HG02588 (cell line): ENCODE measurements around the gene RCL1.
"Not testable (repeated sequence)": the region's sequence is repeated elsewhere in the genome, so short reads cannot be mapped to it uniquely, and the experiment has no call there.

ENCODE experiments used
- ATAC-seq: cut with Tn5 transposase; IDR thresholded peaks from one replicate; pipeline ENCODE4 v1.9.1; 2021; ENCODE audit warnings: mild to moderate bottlenecking, moderate library complexity; ENCODE audit not compliant: unreplicated experiment

The RCL1 gene

DNA sequence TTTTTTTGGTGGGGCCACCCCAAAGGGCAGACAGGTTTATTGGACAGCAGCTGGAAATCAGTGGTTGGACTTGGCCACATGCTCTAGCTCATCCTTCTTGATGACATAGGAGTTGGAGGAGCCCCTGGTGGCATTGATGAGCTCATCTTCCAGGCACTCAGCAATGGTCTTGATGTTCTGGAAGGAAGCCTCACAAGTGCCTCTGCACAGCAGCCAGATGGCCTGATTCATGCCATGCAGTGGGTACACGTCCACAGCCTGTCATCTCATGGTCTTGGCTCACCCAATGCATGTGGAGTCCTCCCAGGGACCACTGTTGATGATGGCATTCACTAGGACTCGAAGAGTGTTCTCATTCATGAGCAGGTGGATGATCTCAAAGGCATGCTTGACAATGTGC, 11.3 kb upstream of the RCL1 start:
- ATAC-seq = no peak

DNA sequence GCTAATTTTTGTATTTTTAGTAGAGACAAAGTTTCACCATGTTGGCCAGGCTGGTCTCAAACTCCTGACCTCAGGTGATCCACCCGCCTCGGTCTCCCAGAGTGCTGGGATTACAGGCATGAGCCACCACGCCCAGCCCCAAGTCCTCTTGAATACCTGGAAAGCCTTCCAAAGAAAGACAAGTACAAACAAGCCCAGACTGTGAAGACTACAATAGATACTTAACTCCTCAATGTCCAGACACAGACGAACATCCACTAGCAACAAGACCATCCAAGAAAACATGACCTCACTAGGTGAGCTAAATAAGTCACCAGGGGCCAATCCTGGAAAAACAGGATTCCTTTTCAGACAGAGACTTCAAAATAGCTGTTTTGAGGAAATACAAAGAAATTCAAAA, 9.6 kb upstream of the RCL1 start:
- not testable (repeated sequence) for ATAC-seq

DNA sequence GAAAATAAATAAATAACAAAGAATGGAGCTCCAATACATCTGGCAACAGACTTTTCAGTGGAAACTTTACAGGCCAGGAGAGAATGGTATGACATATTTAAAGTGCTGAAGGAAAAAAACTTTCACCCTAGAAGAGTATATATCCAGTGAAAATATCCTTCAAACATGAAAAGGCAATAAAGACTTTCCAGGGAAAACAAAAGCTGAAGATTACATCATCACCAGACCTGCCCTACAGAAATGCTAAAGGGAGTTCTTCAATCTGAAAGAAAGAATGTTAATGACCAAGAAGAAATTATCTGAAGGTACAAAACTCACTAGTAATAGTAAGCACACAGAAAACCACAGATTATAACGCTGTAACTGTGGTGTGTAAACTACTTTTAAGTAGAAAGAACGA, 8.3 kb upstream of the RCL1 start:
- ATAC-seq = no peak

GRCh38 chr9:4786599-4786998, 6.1 kb upstream of the RCL1 start:
- ATAC-seq = no peak

DNA sequence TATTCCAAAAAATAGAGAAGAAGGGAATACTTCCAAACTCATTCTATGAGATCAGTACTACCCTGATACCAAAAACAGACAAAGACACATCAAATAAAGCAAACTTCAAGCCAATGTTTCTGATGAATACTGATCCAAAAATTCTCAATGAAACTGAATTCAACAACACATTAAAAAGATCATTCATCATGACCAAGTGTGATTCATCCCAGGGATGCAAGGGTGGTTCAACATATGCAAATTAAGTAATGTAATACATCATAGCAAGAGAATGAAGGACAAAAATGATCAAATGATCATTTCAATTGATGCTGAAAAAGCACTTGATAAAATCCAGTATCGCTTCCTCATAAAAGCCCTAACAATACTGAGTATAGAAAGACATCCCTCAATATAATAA, 4.9 kb upstream of the RCL1 start:
- ATAC-seq = no peak

GRCh38 chr9:4788703-4789102, 4.0 kb upstream of the RCL1 start:
- no peak for ATAC-seq

DNA sequence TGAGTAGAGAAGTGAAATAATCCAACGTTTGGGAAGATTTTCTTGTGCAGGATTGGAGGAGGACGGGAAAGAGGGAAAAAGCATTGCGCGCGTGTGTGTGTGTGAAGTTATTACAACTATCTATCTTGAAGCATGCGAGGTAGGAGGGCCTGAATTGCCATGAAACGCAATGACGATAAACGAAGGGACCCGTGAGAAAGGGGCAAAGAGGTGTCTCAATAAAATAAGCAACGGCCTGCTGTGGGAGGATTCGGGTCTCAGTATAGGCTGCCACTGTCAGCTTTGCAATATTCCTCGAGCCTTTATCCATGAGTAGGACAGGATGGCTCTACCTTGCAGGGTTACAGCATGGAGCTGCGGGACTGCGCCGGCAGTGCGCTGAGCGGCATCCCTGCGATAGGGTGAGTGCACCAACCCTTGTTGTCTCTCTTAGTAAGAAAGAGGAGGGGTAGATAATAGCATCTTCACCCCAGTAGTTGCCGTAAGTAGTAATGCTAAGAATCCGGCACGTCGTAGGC, 631 bp upstream of the RCL1 start:
- peak; percentile 20 for ATAC-seq

- no peak for ATAC-seq
These were observed 983 bp downstream of the RCL1 start for GRCh38 chr9:4793459-4794395.

DNA sequence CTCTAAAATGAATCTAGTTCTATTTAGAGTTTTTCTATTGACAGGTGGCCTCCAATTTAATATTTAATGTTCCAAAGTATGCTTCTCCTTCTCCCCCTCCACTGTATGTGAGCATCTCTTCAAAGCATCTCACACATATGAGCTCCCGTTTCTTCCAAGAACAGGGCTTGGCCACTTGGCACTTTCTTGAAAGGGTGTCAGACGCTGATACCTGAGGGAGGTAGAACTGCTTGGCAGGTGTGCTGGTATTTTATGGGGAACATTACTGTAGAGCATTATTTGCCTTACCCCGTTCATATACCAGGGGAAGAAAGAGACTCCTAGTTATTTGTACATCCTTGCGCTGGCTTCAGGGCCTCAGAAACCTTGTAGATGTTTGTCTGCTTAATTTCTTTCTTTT, 1.9 kb downstream of the RCL1 start:
- ATAC-seq = no peak

GRCh38 chr9:4795108-4795507, 2.4 kb downstream of the RCL1 start:
- not testable (repeated sequence) for ATAC-seq

GRCh38 chr9:4796530-4796929, 3.8 kb downstream of the RCL1 start:
- no peak for ATAC-seq

DNA sequence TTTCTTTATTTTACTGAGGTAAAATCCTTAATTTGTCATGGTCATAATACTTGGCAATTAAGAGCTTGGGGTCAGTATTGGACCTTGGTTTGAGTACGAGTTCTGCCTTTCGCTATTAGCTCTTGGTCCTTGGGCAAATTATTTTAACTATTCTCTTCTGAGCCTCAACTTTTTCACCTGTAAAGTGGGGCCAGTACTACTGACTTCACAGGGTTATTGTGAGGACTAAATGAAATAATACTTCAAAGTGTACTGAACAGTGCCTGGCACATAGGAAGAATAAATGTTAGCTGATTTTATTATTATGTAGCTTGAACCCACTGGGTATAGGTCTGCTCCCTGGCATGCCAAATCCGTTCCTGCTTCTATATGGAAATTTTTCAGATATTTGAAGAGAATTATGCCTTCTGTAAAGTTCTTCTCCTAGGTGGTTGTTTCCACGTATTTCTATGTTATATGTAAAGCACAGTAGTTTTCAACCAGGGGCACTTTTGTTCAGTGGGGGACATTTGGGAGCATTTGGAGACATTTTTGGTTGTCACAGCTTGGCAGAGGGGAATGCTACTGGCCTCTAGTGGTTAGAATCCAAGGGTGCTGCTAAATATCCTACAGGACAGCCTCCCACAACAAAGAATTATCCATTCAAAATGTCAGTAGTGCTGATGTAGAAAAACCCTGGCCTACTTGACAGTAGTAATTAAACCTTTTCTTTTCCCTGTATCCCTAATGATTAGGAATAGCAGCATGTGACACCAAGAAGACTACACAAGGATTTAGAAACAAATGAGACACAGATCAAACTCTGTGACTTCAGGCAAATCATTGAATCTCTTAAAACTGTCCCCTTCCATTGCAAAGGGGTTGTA, 4.5 kb downstream of the RCL1 start:
- ATAC-seq = no peak

DNA sequence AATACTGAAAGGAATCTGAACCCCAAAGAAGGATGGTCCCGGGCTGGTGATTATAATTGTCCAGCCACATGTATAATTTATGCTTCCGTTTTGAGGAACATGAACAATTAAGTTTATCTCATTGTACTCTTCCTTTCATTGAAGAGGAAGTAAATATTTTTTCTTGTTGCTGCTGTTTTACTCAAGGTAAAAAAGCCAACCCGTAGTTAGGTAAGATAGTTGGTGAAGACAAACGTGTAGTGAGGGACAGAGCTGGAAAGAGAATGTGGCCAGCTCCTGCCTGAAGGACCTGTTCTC, 5.1 kb downstream of the RCL1 start:
- no peak for ATAC-seq

DNA sequence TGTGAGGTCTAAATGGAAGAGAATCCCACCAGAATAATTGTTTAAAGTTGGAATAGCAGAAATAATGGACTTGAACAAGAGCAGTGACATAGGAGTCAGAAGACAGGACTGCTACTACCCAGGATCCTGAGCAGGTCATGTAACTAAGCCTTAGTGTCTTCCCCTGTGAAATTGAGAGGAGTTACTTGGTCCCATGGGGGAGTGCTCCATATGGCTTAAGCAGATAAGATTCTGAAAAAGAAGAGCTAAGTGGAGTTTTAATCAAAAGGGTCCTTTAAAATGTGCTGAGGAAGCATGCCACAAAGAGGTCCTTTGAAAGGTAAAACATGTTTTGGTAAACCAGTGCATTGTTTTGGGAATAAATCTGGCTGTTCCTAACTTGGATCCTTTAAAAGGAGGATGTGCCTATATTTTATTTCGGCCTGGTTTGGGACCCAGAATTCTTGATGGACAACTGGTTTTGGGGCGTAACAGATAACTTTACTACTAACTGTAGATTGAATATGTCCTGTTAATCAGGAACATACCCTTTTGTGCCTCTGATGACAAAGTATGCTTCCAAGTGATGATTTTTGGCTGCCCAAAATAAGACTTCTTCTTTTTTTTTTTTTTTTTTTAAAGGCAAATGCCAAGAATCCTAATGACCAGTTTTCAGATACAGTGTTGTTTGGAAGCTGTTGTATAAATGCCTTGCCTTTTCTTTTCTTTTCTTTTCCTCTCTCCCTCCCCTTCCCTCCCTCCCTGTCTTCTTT, 5.7 kb downstream of the RCL1 start:
- ATAC-seq = no peak

GRCh38 chr9:4799033-4799430, 6.3 kb downstream of the RCL1 start:
- no peak for ATAC-seq

- ATAC-seq = no peak
These were observed 7.0 kb downstream of the RCL1 start for GRCh38 chr9:4799775-4800174.

DNA sequence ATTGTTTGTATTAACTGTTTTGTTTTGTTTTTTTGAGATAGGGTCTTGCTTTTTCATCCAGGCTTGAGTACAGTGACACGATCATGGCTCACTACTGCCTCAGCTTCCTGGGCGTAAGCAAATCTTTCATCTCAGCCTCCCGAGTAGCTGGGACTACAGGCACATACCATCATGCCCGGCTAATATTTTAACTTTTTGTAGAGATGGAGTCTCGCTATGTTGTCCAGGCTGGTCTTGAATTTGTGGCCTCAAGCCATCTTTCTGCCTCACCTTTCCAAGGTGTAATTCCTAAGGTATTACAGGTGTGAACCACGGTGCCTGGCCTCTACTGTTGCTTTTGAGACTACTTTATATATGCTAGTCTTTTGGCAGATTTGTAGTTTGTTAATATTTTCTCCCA, 8.4 kb downstream of the RCL1 start:
- no peak for ATAC-seq

GRCh38 chr9:4803670-4804530, 11.2 kb downstream of the RCL1 start:
- ATAC-seq = no peak

DNA sequence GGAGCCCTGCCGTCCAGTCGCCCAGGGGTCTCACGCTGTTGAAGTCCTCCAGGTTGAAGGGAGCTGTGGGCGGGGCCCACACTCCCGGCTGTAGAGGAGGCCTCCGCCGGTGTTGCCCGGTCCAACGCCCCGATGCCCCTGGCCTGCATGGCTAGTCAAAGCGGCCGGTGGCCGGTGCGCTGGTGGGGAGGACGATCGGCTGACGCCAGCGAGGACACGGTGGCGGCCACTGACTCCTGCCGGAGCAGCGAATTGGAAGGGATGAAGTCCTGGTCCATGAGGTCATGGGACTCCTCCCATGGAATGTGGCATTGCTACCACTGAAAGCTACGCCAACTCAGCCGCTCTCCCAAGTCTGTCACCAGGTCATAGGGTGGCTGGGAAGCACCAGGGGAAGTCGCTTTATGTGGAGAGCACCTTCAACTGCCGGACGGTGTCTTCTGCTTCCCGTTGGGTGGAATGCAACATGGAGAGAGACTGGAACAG, 11.8 kb downstream of the RCL1 start:
- ATAC-seq = no peak
